Muscle layer of duodenum (tissue), 2 donors: ENCODE measurements around the gene RARS1.

Source experiments
- H3K27ac ChIP-seq: one replicate; pipeline ENCODE4 v1.7.0; 2013; ENCODE audit warnings: mild to moderate bottlenecking, low read length
- H3K27me3 ChIP-seq: one replicate; pipeline ENCODE4 v1.7.0; 2013; ENCODE audit warnings: low read depth, mild to moderate bottlenecking, control low read depth, low read length
- H3K36me3 ChIP-seq, 2 donors: one replicate each; pipeline ENCODE4 v1.7.0; 2013; ENCODE audit warnings: low read length in 2 of 2, control low read depth in 1 of 2, mild to moderate bottlenecking in 1 of 2; ENCODE audit not compliant: insufficient read depth in 2 of 2, control insufficient read depth in 1 of 2
- H3K4me1 ChIP-seq, 2 donors: one replicate each; pipeline ENCODE4 v1.7.0; 2013; ENCODE audit warnings: low read length in 2 of 2, mild to moderate bottlenecking in 2 of 2, control low read depth in 1 of 2, moderate library complexity in 1 of 2; ENCODE audit not compliant: insufficient read depth in 2 of 2, control insufficient read depth in 1 of 2
- H3K4me3 ChIP-seq, 2 donors: one replicate each; pipeline ENCODE4 v1.7.0; 2013; ENCODE audit warnings: low read length in 2 of 2, low read depth in 1 of 2, mild to moderate bottlenecking in 1 of 2
- H3K9me3 ChIP-seq, 2 donors: one replicate each; pipeline ENCODE4 v1.7.0; 2013; ENCODE audit warnings: low read length in 2 of 2, control low read depth in 1 of 2, mild to moderate bottlenecking in 1 of 2; ENCODE audit not compliant: control insufficient read depth in 1 of 2
- donor health status: healthy.

RARS1 gene

DNA sequence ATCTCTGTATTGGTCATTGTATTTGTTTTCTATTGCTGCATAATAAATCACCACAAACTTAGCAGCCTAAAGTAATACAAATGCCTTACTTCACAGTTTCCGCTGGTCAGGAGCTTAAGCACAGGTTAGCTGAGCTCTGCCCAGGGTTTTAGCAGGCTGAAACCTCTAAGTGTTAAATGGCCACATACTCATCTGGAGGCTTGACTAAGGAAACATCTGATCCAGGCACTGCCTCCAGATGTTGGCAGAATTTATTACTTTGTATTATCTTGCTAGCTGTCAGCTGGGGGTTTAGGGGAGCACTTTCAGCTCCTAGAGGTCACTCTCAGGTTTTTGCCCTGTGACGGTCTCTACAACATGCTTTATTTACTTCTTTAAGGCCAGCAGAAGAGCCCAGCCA, 23.2 kb upstream of the RARS1 start:
- Histone ChIP-seq H3K9me3 (no peaks in the 10 kb centered on the region), H3K36me3 (no peaks in the 10 kb centered on the region), H3K4me1 (no peaks in the 10 kb centered on the region), H3K27ac (no peak overlapping the region), H3K27me3 (no peaks in the 10 kb centered on the region), H3K4me3 (no peak overlapping the region)

DNA sequence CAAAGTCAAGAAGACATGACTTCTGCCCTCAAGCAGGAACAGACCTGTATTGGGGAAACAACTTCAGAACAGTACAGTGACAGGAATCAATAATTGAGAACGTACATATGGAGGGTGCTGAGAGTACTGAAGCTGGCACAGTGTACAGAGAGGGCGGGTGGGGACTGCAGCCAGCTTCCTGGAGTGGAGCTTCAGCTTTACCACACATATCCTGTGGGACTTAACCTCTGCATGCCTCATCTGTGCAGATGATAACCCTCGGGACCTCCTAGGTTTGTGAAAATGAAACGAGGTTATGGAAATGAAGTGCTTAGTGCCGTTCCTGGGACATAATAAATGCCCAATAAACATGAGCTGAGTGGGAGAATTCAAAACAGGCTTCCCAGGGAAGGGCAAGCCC, 22.1 kb upstream of the RARS1 start:
- Histone ChIP-seq H3K36me3 (no peaks in the 10 kb centered on the region), H3K27ac (no peak overlapping the region), H3K27me3 (no peaks in the 10 kb centered on the region), H3K4me1 (no peaks in the 10 kb centered on the region), H3K9me3 (no peaks in the 10 kb centered on the region), H3K4me3 (no peak overlapping the region)

DNA sequence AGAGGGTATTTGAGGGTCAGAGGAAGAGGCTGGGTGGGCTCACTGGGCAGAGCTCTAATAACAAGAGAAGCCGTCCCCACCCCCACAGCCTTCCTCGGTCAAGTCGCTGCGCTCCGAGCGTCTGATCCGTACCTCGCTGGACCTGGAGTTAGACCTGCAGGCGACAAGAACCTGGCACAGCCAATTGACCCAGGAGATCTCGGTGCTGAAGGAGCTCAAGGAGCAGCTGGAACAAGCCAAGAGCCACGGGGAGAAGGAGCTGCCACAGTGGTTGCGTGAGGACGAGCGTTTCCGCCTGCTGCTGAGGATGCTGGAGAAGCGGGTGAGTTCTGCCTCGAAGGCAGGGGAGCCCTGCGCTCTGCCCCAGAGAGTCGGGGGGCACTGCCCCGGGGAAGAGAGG, 21.6 kb upstream of the RARS1 start:
- Histone ChIP-seq H3K27ac (no peak overlapping the region), H3K4me1 (no peaks in the 10 kb centered on the region), H3K36me3 (no peaks in the 10 kb centered on the region), H3K27me3 (no peaks in the 10 kb centered on the region), H3K4me3 (no peak overlapping the region), H3K9me3 (no peaks in the 10 kb centered on the region)

DNA sequence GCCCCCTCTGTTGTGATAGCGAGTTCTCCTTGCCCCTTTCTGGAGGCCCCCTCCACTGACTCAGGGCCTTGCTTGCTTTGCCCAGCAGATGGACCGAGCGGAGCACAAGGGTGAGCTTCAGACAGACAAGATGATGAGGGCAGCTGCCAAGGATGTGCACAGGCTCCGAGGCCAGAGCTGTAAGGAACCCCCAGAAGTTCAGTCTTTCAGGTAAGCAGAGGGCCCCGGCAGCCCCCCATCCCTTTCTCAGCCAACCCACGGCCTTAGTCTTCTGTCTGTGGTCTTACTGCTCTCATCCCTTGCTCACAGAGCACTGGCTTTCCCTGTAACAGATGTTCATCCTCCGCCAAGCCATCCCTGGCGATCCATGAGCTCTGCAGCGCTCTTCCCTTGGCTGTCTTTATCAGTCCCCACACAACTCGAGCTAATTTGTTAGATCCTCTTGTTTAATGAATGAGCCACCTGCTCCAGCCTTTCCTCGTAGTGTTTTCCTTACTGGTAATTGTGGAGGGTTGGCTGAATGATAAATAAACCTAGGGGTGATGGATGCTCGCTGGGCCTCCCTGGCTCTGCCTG, 18.4 kb upstream of the RARS1 start:
- Histone ChIP-seq H3K4me1 (no peaks in the 10 kb centered on the region), H3K36me3 (no peaks in the 10 kb centered on the region), H3K9me3 (no peaks in the 10 kb centered on the region), H3K27me3 (no peaks in the 10 kb centered on the region), H3K27ac (no peak overlapping the region), H3K4me3 (no peak overlapping the region)

DNA sequence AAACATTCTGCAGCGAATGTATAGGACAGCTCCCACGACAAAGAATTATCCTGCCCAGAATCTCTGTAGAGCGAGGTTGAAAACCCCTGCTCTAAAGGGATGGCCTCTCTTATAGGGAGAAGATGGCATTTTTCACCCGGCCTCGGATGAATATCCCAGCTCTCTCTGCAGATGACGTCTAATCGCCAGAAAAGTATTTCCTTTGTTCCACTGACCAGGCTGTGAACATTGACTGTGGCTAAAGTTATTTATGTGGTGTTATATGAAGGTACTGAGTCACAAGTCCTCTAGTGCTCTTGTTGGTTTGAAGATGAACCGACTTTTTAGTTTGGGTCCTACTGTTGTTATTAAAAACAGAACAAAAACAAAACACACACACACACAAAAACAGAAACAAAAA, 17.4 kb upstream of the RARS1 start:
- Histone ChIP-seq H3K4me3 (no peak overlapping the region), H3K4me1 (no peaks in the 10 kb centered on the region), H3K27ac (no peak overlapping the region), H3K9me3 (no peaks in the 10 kb centered on the region), H3K27me3 (no peaks in the 10 kb centered on the region), H3K36me3 (no peaks in the 10 kb centered on the region)

DNA sequence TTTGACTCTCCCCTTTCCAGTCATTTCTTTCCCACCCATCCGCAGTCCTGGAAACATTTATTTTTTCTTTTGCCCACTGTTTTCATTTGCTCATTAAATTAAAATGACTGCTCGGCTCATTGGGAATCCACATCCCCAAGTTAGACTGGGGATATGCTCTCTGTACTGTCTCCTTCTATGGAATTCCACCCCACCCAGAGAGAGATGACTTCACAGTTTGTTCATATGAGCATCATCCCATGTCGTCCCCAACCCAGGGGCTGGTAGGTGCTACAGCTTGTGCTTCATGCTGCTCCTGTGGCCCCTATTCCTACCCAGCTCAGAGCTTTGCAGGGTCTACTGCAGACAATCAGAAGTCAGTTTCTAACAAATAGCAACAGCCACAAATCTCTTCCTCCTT, 16.5 kb upstream of the RARS1 start:
- no peak overlapping the region for H3K27ac ChIP-seq
- H3K9me3 ChIP-seq, result no peaks in the 10 kb centered on the region
- H3K27me3 ChIP-seq, result no peaks in the 10 kb centered on the region
- H3K4me1 ChIP-seq, result no peaks in the 10 kb centered on the region
- H3K4me3 ChIP-seq, result no peak overlapping the region
- no peaks in the 10 kb centered on the region for H3K36me3 ChIP-seq

DNA sequence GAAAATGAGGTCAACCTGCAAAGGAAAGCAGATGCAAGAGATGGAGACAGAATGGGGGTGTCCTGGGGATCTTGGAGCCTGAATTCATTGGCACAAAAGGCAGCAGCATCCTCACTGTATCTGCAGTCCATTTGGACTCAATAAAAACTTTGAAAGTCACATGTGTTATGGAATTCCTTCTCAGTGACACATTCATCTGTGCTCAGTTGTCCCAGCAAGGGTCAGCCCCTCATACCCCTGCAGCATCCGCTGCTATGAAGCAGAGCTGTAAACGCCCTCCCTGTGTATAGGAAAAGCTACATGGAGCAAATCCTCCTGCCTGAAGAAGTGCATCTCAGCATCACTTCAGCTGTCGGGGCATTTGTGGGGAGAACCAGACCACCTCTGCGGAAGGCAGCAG, 14.5 kb upstream of the RARS1 start:
- Histone ChIP-seq H3K27me3 (no peaks in the 10 kb centered on the region), H3K36me3 (no peaks in the 10 kb centered on the region), H3K4me1 (no peaks in the 10 kb centered on the region), H3K9me3 (no peaks in the 10 kb centered on the region), H3K27ac (no peak overlapping the region), H3K4me3 (no peak overlapping the region)

DNA sequence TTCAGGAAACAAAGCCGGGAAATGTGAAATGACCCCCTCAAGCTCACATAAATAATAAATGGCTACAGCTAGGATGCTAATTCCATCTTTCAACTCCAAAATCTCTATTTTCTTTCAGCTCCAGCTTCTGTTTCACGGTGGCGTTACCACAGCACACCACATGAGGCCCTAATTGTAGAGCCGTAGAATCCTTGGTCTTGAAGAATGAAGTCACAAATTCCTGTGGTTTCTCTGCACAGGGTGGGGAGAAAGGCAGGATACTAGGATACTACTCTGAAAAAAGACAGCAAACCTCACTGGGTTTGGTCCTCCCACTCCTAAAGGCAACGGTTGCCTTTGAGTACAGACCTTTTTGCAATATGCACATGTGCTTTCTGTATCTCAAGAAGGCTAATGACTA, 13.9 kb upstream of the RARS1 start:
- no peaks in the 10 kb centered on the region for H3K36me3 ChIP-seq
- H3K27ac ChIP-seq, result no peak overlapping the region
- H3K27me3 ChIP-seq, result no peaks in the 10 kb centered on the region
- no peaks in the 10 kb centered on the region for H3K4me1 ChIP-seq
- no peak overlapping the region for H3K4me3 ChIP-seq
- H3K9me3 ChIP-seq, result no peaks in the 10 kb centered on the region

DNA sequence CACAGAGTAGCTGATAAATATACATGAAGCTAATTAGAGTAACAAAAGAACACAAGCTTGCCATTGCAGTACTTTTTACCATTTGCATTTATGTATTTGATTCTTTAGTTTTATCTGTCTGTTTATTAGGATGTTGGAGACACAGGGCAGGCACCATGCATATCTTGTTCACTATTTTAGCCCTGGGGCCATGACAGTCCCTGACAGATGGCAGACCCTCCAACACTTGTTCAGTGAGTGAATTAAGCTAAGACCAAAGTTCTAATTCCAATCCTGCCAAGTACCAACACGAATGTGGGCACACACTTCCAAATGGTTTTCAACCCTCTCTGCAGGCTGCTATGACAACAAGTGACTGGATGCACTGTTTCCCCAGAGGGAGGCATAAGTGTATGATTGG, 12.0 kb upstream of the RARS1 start:
- no peak overlapping the region for H3K4me3 ChIP-seq
- no peaks in the 10 kb centered on the region for H3K9me3 ChIP-seq
- no peaks in the 10 kb centered on the region for H3K36me3 ChIP-seq

DNA sequence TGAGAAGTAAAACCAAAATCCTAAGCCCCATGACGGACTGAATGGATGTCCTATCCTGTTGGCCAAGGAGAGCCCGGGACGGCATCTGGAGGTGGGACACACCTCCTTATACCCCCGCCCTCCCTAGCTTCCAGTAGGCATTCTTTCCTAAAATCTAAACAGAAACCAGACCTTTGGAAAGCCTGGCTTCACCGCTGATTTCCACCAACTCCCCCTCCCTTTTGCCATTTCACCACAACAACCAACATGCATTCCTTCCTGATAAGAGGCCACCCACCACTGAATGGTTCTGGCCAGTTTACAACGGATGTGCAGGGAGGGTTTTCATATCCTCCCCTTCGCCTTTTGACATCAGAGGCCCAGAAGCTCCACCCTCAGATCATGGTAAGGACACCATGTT, 9.2 kb upstream of the RARS1 start:
- Histone ChIP-seq H3K4me3 (no peak overlapping the region), H3K4me1 (no peaks in the 10 kb centered on the region), H3K27ac (no peak overlapping the region), H3K36me3 (no peaks in the 10 kb centered on the region), H3K27me3 (no peaks in the 10 kb centered on the region), H3K9me3 (no peaks in the 10 kb centered on the region)

More for the DNA sequence above, 12.0 kb upstream of the RARS1 start:
- H3K27me3 ChIP-seq, result no peaks in the 10 kb centered on the region
- no peaks in the 10 kb centered on the region for H3K4me1 ChIP-seq
- no peak overlapping the region for H3K27ac ChIP-seq

DNA sequence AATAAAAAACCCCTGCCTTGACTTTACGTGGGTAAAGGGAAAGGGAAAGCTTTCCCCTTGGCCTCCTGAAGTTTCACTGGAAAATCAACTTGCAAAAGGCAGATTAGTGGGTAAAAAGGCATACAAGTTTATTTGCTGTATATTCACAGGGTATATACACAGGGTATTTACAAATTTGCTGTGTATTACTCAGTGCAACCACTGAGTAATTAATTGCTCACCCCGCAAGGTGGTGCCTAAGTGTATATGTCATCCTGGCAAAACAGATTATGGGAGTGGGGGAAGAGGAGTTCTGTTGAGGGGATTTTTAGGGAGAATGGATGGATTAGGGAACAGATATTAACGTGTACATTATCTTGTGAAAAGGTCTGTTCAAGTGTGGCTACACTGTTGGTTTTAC, 7.1 kb upstream of the RARS1 start:
- Histone ChIP-seq H3K9me3 (no peaks in the 10 kb centered on the region), H3K27me3 (no peaks in the 10 kb centered on the region), H3K36me3 (no peaks in the 10 kb centered on the region), H3K4me3 (no peak overlapping the region), H3K27ac (no peak overlapping the region), H3K4me1 (no peaks in the 10 kb centered on the region)

DNA sequence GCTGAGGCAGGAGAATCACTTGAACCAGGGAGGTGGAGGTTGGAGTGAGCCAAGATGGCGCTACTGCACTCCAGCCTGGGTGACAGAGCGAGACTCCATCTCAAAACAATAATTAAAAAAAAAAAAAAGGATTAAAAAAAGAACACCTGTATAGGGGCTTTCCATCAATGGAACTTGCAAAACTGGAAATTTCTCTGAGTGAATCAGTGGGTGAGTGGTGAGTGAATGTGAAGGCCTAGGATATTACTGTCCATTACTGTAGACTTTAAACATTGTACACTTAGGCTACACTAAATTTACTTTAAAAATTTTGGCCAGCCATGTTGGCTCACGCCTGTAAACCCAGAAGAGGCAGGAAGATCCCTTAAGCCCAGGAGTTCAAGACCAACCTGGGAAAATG, 5.7 kb upstream of the RARS1 start:
- no peaks in the 10 kb centered on the region for H3K9me3 ChIP-seq
- H3K4me1 ChIP-seq, result no peaks in the 10 kb centered on the region
- no peak overlapping the region for H3K4me3 ChIP-seq
- H3K27ac ChIP-seq, result no peak overlapping the region
- no peaks in the 10 kb centered on the region for H3K27me3 ChIP-seq
- no peaks in the 10 kb centered on the region for H3K36me3 ChIP-seq
